Thoracic aorta (tissue), 2 donors: ENCODE measurements around the gene COLGALT1. TPM values are rescaled to one million over a fixed set of nuclear protein-coding genes. Genes with fewer than 3 reads are reported as not detected.
"Not testable (repeated sequence)": the region's sequence is repeated elsewhere in the genome, so short reads cannot be mapped to it uniquely, and the experiment has no call there.

Experiments
- ATAC-seq: fragments of 150-250 bp; one replicate; pipeline ENCODE4 v1.8.0; 2017; ENCODE audit warnings: low read depth; ENCODE audit not compliant: insufficient number of reproducible peaks, low FRiP score
- DNase-seq: peaks from one replicate; pipeline ENCODE4 v3.0.0-alpha.2; 2020; ENCODE audit warnings: low spot score
- H3K27ac ChIP-seq, 2 donors: fragments of 200-600 bp; sonication (generic); 1 replicate in 1 of 2; 2 replicates in 1 of 2; pipeline ENCODE4 v1.5.1; 2016; ENCODE audit warnings: mild to moderate bottlenecking in 2 of 2, moderate library complexity in 2 of 2
- H3K27me3 ChIP-seq: fragments of 200-600 bp; sonication (generic); replicated peaks from 2 replicates; pipeline ENCODE4 v1.6.0; 2016; ENCODE audit warnings: mild to moderate bottlenecking; ENCODE audit not compliant: insufficient read depth
- H3K36me3 ChIP-seq: fragments of 200-600 bp; sonication (generic); one replicate; pipeline ENCODE4 v1.5.1; 2016
- H3K4me1 ChIP-seq, 2 donors: fragments of 200-600 bp; sonication (generic); 1 replicate in 1 of 2; 2 replicates in 1 of 2; pipeline versions ENCODE4 v1.5.1 to v1.6.0; 2016; ENCODE audit warnings: low read depth in 2 of 2, mild to moderate bottlenecking in 1 of 2; ENCODE audit not compliant: control insufficient read depth in 1 of 2
- H3K4me3 ChIP-seq: fragments of 200-600 bp; sonication (generic); 2 replicates; pipeline ENCODE4 v1.5.1; 2016; ENCODE audit warnings: mild to moderate bottlenecking
- H3K9me3 ChIP-seq: fragments of 200-600 bp; sonication (generic); 2 replicates; pipeline ENCODE4 v1.5.1; 2016
- total RNA-seq, 2 donors: library from RNA; depleted of rRNA; stranded (reverse); fragments of >200 nt; gene quantifications; one replicate each; pipeline versions ENCODE4 v1.1.0 to v1.2.3, GENCODE V29; 2016
- TF ChIP-seq, protein P1 (sequence below): fragments of 200-600 bp; sonication (generic); IDR thresholded peaks from one replicate; pipeline ENCODE4 v1.5.1; 2019; ENCODE audit warnings: antibody characterized with exemption

Gene COLGALT1
- total RNA-seq, result 10 to 100 TPM; 73.7 to 94.1 TPM

DNA sequence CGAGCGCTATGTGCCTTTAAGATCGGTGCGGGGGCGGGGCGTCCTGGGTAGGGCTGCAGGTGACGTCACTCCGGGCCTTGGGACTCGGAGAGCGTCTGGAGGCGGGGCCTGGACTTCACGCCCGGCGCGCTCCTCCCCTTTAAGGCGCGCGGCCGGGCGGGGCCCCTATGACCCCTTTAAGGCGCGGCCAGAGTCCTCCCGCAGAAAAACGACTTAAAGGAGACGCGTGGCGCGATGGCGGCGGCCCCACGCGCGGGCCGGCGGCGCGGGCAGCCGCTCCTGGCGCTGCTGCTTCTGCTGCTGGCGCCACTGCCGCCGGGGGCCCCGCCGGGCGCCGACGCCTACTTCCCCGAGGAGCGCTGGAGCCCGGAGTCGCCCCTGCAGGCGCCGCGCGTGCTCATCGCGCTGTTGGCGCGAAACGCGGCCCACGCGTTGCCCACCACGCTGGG is at the start of gene COLGALT1:
Gene COLGALT1, plus strand, starts transcription at position 170 of the 449 bp plus-strand sequence. Its CDS starts 65 bp downstream, at position 235.
- ATAC-seq (peak; percentile 85), DNase-seq (peak; percentile 100)
- Histone ChIP-seq H3K36me3 (peaks cover 3% of the 10 kb centered on the region), H3K4me3 (peak within 1 kb of the TSS; percentile 81), H3K4me1 (peaks cover 14% of the 10 kb centered on the region in 2 donors), H3K27me3 (no peaks in the 10 kb centered on the region), H3K9me3 (no peaks in the 10 kb centered on the region), H3K27ac (peak within 1 kb of the TSS in 1 of 2 donors; percentile 54)
- TF ChIP-seq, protein P1, sequence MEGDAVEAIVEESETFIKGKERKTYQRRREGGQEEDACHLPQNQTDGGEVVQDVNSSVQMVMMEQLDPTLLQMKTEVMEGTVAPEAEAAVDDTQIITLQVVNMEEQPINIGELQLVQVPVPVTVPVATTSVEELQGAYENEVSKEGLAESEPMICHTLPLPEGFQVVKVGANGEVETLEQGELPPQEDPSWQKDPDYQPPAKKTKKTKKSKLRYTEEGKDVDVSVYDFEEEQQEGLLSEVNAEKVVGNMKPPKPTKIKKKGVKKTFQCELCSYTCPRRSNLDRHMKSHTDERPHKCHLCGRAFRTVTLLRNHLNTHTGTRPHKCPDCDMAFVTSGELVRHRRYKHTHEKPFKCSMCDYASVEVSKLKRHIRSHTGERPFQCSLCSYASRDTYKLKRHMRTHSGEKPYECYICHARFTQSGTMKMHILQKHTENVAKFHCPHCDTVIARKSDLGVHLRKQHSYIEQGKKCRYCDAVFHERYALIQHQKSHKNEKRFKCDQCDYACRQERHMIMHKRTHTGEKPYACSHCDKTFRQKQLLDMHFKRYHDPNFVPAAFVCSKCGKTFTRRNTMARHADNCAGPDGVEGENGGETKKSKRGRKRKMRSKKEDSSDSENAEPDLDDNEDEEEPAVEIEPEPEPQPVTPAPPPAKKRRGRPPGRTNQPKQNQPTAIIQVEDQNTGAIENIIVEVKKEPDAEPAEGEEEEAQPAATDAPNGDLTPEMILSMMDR, result no peak

DNA sequence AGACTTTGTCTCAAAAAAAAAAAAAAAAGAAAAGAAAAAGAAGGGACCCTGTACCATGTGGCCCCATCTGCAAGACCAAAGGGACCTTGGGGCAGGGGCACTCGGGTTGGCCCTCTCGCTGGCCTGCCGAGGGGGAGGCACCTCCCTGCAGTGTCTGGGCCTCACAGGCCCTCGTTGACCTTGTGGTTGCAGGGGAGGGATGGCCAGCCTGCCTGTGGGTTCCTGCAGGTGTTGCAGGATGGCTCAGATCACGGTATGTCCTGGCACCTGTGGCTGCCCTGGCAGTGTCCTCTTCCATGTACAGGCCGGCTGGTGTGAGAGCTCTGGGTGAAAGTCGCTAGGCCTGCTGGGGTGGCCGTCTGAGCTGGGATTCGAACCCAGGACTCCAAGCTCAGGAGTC is 48.7 kb upstream of the COLGALT1 start:
- no peak overlapping the region for H3K27ac ChIP-seq
- H3K4me1 ChIP-seq, result peaks cover 5 to 17% of the 10 kb centered on the region in 2 donors
- no peak for ATAC-seq

DNA sequence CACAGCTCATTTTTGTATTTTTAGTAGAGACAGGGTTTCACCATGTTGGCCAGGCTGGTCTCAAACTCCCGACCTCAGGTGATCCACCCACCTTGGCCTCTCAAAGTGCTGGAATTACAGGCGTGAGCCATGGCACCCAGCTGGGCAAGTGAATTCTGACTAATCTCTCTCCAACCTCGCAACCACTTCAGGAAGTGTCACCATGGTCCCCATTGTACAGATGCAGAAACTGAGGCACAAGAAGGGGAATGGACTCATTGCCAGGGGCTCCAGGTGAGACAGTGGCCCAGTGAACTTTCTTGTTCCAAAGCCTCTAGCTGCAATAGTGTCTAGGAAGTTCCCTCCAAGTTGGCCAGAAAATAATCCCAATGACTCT is 46.9 kb upstream of the COLGALT1 start:
- H3K4me3 ChIP-seq, H3K27ac ChIP-seq, H3K9me3 ChIP-seq, H3K36me3 ChIP-seq, DNase-seq, ATAC-seq, H3K27me3 ChIP-seq: not testable (repeated sequence)
- H3K4me1 ChIP-seq, result peaks cover 5 to 27% of the 10 kb centered on the region in 2 donors

More for the DNA sequence above, 48.7 kb upstream of the COLGALT1 start:
- no peaks in the 10 kb centered on the region for H3K9me3 ChIP-seq
- H3K27me3 ChIP-seq, result no peaks in the 10 kb centered on the region
- TF ChIP-seq, protein P1, result no peak
- DNase-seq, result no peak
- H3K36me3 ChIP-seq, result no peaks in the 10 kb centered on the region
- no peak overlapping the region for H3K4me3 ChIP-seq

DNA sequence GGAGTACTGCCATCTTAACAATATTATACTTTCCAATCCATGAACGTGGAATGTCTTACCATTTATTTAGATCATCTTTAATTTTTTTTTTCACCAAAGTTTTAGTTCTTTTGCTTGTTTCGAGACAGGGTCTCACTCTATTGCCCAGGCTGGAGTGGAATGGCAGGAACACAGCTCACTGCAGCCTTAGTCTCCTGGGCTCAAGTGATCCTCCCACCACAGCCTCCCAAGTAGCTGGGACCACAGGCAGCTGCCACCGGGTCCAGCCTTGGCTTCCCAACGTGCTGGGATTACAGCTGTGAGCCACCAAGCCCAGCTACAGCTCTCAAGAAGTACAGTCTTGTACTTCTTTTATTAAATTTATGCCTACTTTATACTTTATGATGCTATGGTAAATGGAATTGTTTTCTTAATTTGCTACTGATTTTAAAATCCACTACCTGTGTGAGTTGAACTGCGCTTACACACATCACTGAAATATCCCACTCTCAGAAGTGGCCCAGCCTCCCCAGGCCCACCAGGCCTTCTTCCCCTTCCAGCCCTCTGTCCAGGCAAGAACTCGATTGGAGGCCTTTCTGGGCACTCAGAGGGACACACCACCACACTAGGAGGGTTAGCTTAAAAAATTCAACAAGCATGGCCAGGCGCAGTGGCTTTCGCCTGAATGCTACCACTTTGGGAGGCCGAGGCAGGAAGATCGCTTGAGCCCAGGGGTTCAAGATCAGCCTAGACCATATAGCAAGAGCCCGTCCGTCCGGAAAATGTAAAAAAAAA is 45.0 kb upstream of the COLGALT1 start:
- Histone ChIP-seq H3K27ac (peak overlapping the region; percentile 92 to 94), H3K9me3 (no peaks in the 10 kb centered on the region), H3K4me3 (peak overlapping the region; percentile 88), H3K27me3 (no peaks in the 10 kb centered on the region), H3K4me1 (peaks cover 5 to 27% of the 10 kb centered on the region in 2 donors), H3K36me3 (no peaks in the 10 kb centered on the region)
- TF ChIP-seq, protein P1, result no peak
- no peak for ATAC-seq
- DNase-seq, result no peak

DNA sequence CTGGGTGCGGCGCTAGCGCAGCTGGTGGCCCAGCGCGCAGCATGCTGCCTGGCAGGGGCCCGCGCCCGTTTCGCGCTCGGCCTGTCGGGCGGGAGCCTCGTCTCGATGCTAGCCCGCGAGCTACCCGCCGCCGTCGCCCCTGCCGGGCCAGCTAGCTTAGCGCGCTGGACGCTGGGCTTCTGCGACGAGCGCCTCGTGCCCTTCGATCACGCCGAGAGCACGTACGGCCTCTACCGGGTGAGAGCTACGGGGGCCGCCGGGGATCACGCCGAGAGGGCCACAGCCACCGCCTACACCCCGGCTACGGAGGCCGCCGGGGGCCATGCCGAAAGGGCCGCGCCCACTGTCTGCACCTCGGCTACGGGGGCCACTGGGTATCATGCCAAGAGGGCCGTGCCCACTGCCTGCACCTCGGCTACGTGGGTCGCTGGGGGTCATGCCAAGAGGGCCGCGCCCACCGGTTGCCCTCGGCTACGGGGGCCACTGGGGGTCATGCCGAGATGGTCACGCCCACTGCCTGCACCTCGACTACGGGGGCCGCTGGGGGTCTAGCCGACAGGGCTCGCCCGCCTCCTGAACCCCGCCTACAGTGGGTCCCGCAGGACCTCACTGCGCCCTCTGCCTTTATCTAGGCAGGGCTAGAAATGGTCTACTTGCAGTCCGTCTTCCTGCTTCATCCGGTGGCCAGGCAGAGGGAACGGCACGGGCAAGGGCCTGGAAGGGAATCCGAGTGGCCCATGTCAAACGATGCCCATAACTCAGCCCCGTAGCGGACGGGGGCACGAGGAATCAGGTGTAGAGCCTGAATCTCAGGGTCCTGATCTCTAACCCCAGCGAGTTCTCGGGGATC is 43.5 kb upstream of the COLGALT1 start:
- H3K27ac ChIP-seq, result peak overlapping the region; percentile 92 to 94
- peak; percentile 46 for ATAC-seq

More for the DNA sequence above, 43.5 kb upstream of the COLGALT1 start:
- peaks cover 5 to 27% of the 10 kb centered on the region in 2 donors for H3K4me1 ChIP-seq
- peak overlapping the region; percentile 88 for H3K4me3 ChIP-seq
- H3K27me3 ChIP-seq, result no peaks in the 10 kb centered on the region
- H3K36me3 ChIP-seq, result peaks cover 6% of the 10 kb centered on the region
- TF ChIP-seq, protein P1, result no peak
- no peaks in the 10 kb centered on the region for H3K9me3 ChIP-seq
- DNase-seq, result peak; percentile 40
